Ecto neural progenitor cell (in vitro differentiated cells): ENCODE data around the gene DSTYK.
A peak's percentile ranks its signal among the peaks of the same experiment; 100 is the strongest.

Experiments used
- DNase-seq: peaks from one replicate; pipeline ENCODE4 v3.0.0-alpha.2; 2018; ENCODE audit warnings: low spot score

DSTYK gene

GRCh38 chr1:205211169-205211838 is at the start of gene DSTYK:
Gene DSTYK, minus strand, starts transcription at chr1:205211702. Its CDS starts 167 bp downstream, at chr1:205211535.
- DNase-seq = peak; percentile 97

- DNase-seq = no peak
Observed at GRCh38 chr1:205259998-205260397, 48.5 kb upstream of the DSTYK start.

- no peak for DNase-seq
Observed at GRCh38 chr1:205259324-205259832, 47.9 kb upstream of the DSTYK start.

- no peak for DNase-seq
Observed at GRCh38 chr1:205258719-205259118, 47.2 kb upstream of the DSTYK start.

GRCh38 chr1:205258261-205258691 is 46.8 kb upstream of the DSTYK start:
- DNase-seq = no peak

- DNase-seq = no peak
Observed at GRCh38 chr1:205257735-205258134, 46.2 kb upstream of the DSTYK start.

- no peak for DNase-seq
Observed at GRCh38 chr1:205256951-205257625, 45.6 kb upstream of the DSTYK start.

GRCh38 chr1:205255941-205256780 is 44.7 kb upstream of the DSTYK start:
- peak; percentile 89 for DNase-seq

- DNase-seq = no peak
Observed at GRCh38 chr1:205251576-205251975, 40.1 kb upstream of the DSTYK start.

- no peak for DNase-seq
Observed at GRCh38 chr1:205250699-205251098, 39.2 kb upstream of the DSTYK start.

- no peak for DNase-seq
Observed at GRCh38 chr1:205249651-205250050, 38.1 kb upstream of the DSTYK start.

- no peak for DNase-seq
Observed at GRCh38 chr1:205248793-205249601, 37.5 kb upstream of the DSTYK start.

- no peak for DNase-seq
Observed at GRCh38 chr1:205247130-205247921, 35.8 kb upstream of the DSTYK start.

GRCh38 chr1:205246351-205247119 is 35.0 kb upstream of the DSTYK start:
- no peak for DNase-seq

GRCh38 chr1:205245096-205245495 is 33.6 kb upstream of the DSTYK start:
- DNase-seq = no peak

GRCh38 chr1:205244384-205244783 is 32.9 kb upstream of the DSTYK start:
- DNase-seq = no peak

GRCh38 chr1:205243350-205244191 is 32.1 kb upstream of the DSTYK start:
- DNase-seq = no peak

GRCh38 chr1:205241366-205242030 is 30.0 kb upstream of the DSTYK start:
- no peak for DNase-seq

- DNase-seq = no peak
Observed at GRCh38 chr1:205240569-205240968, 29.1 kb upstream of the DSTYK start.
